GM18867 (cell line): Measurements from ENCODE around the gene SHISA7.

Experiments used
- ATAC-seq: cut with Tn5 transposase; IDR thresholded peaks from one replicate; pipeline ENCODE4 v1.9.1; 2021; ENCODE audit warnings: mild to moderate bottlenecking, moderate library complexity; ENCODE audit not compliant: unreplicated experiment

Gene SHISA7

DNA sequence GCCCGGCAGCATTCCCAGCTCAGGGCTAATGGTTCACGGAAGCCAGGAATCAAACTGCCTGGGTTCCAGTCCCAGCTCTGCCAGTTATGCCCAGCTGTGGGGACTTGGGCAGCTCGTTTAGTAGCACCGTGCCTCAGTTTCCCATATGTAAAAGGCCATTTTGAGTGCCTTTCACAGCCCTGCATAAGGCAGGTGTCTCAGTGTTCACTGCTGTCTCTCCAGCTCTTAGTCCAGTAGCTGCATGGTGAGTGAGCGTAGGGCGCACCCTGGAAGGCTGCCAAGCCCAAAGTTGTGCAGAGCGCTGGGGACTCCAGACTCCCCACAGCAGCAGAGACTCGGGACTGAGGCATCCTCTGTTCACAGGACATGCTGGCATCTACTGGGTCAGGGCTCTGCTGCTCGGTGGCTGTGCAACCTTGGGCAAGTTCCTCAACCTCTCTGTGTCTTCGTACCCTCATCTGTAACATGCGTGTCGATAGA, 51.9 kb downstream of the SHISA7 start:
- ATAC-seq, result no peak

- ATAC-seq, result no peak
These were observed 52.6 kb downstream of the SHISA7 start for GRCh38 chr19:55390461-55390880.

GRCh38 chr19:55389386-55390317, 53.4 kb downstream of the SHISA7 start:
- ATAC-seq, result no peak

DNA sequence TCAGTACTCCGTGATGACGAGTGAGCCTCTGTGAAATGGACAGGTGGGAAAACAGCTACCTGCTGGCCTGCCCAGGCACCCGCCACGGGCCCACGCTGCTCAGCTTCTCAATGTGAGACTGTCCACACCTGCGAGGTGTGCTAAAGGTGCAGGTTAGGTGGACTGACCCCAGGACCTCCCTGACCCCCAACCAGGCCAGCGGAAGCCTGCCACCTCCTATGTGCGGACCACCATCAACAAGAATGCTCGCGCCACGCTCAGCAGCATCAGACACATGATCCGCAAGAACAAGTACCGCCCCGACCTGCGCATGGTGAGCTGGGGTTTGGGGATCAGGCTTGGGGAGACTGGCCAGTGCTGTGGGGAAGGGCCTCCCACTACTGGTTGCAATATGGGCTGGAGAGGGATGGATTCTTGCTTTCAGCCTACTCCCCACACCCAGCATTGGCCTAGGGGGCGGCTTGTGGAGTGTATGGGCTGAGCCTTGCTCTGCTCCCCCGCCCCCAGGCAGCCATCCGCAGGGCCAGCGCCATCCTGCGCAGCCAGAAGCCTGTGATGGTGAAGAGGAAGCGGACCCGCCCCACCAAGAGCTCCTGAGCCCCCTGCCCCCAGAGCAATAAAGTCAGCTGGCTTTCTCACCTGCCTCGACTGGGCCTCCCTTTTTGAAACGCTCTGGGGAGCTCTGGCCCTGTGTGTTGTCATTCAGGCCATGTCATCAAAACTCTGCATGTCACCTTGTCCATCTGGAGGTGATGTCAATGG, 55.2 kb downstream of the SHISA7 start:
- ATAC-seq, result no peak

DNA sequence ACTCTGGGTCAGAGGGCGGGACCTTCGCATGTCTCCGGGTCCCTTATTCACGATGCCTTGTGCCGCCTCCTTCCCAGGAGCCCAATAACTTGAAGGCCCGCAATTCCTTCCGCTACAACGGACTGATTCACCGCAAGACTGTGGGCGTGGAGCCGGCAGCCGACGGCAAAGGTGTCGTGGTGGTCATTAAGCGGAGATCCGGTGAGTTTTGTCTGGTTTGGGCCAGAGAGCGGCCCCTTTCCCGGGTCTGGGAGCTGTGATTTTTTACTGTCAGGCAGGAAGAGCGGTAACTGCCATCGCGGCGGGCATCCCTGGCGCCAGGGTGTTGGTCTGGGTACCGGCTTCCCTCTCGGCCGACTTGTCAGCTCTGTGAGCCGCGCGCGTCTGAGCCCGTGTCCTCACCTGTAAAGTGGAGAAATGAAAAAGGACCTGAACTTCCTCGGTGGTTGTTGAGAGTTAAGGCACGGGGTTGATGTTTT, 56.6 kb downstream of the SHISA7 start:
- no peak for ATAC-seq

GRCh38 chr19:55385724-55386492, 57.2 kb downstream of the SHISA7 start, which contains the start of gene RPL28:
RPL28 (plus strand) TSS chr19:55385932; CDS start chr19:55386358, 426 bp downstream.
- ATAC-seq, result peak; percentile 57

DNA sequence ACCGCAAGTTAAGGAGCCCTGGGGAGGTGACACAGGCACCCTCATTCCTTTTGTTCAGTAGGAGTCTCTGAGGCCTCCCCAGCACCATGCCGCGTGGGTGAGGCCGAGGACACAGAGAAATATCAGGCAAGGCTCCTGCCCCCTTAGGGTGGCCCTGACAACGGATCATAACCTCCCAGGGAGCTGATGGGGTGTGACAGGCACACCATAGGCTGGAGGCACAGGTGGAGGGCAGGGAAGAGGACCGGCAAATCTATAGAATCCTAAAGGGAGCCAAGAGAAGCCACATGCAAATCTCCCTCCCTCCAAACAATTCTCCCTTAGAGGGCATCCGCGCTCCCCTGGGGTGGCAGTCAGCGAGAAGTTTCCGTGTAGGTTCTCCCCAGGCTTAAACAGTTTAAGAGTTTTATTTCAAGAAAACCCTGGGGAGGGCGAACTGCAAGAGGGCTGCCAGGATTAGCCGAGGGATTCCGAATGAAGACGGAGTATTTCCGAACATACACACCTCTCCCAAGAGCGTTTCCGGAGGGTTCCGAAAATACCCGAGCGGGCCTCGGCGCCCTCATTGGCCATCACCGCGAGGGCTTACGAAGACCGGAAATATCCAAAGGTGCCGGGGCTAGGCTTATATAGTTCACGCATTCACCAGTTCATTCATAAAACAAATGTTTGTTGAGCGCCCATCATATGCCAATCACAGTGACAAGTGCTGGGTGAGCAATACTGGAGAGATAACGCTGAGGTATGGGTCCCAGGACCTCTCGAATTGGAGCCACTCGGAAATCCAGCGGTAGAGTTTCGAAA, 58.0 kb downstream of the SHISA7 start:
- peak; percentile 50 for ATAC-seq

GRCh38 chr19:55384131-55384919, 58.8 kb downstream of the SHISA7 start, which contains the start of gene TMEM238:
TMEM238 (minus strand) TSS chr19:55384292; CDS start chr19:55384259, 33 bp downstream.
- ATAC-seq, result no peak

- ATAC-seq, result no peak
These were observed 59.6 kb downstream of the SHISA7 start for GRCh38 chr19:55383279-55384130.

DNA sequence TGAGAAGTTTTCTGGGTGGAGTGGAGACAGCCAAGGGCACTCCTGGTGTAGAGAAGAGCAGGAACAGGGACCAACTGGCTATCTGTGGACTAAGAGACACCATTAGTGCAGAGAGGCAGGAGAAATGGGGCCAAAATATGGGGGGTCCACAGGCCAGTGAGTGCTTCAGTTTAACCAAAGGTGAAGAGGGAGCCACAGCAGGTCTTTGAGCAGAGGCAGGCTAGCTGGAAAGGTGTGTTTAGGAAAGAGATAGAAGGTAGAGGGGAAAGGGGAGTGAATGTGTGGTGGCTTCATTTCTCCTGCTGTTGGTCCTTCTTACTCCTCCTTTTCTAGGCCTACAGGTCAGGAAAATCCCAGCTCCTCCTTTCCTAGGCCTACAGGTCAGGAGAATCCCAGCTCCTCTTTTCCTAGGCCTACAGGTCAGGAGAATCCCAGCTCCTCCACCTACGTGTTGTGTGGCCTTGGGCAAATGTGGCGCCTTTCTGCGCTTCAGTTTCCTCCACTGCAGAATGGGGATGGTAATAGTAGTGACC, 60.5 kb downstream of the SHISA7 start:
- no peak for ATAC-seq

GRCh38 chr19:55382013-55382412, 61.1 kb downstream of the SHISA7 start:
- no peak for ATAC-seq

GRCh38 chr19:55379174-55379573, 63.9 kb downstream of the SHISA7 start:
- ATAC-seq, result no peak
